Caco-2 (cell line): Measurements from ENCODE around the gene SAMD5. TPM values are rescaled to one million over a fixed set of nuclear protein-coding genes. Genes with fewer than 3 reads are reported as not detected.

ENCODE experiments used
- Bru-seq: library from RNA; stranded (reverse); fragments of 400-500 nt; gene quantifications from one replicate; lab custom pipeline; 2021; lab: Mats Ljungman, UMichigan
- BruChase-seq, 2 experiments: library from RNA; stranded (reverse); fragments of 400-500 nt; gene quantifications; one replicate each; lab custom pipeline; 2021; lab: Mats Ljungman, UMichigan
- BruUV-seq: library from RNA; stranded (reverse); fragments of 400-500 nt; replicated peaks from 2 replicates; lab custom pipeline; 2021; lab: Mats Ljungman, UMichigan
- CTCF ChIA-PET: fragments of 300-600 bp; sonication (Branson Sonifier 250); formaldehyde crosslinking; loops from one replicate; lab custom pipeline; 2022; ENCODE audit warnings: antibody characterized with exemption; lab: Charles Lee
- POLR2A ChIA-PET: fragments of 300-600 bp; sonication (Branson Sonifier 250); formaldehyde crosslinking; loops from one replicate; lab custom pipeline; 2022; ENCODE audit warnings: antibody characterized with exemption; lab: Charles Lee
- DNase-seq, 2 experiments: peaks; one replicate each; pipeline versions ENCODE4 v3.0.0 to v3.0.0-alpha.2; 2020 to 2022
- H3K27me3 ChIP-seq: replicated peaks from 2 replicates; pipeline ENCODE4 v1.6.0; 2011; ENCODE audit warnings: low read length; ENCODE audit not compliant: control insufficient read depth, insufficient read depth
- H3K36me3 ChIP-seq: 2 replicates; pipeline ENCODE4 v1.5.1; 2011; ENCODE audit warnings: low read length; ENCODE audit not compliant: control insufficient read depth, insufficient read depth
- H3K4me1 ChIP-seq: fragments of 250-450 bp; sonication (Bioruptor Pico); 2 replicates; pipeline ENCODE4 v1.5.1; 2020; ENCODE audit warnings: mild to moderate bottlenecking
- H3K4me3 ChIP-seq: 2 replicates; pipeline ENCODE4 v1.5.1; 2011; ENCODE audit warnings: low read depth, mild to moderate bottlenecking, control low read depth, low read length
- H3K9me3 ChIP-seq: fragments of 250-450 bp; sonication (Bioruptor Pico); 2 replicates; pipeline ENCODE4 v1.5.1; 2020; ENCODE audit warnings: mild to moderate bottlenecking, moderate library complexity
- H3K27ac Mint-ChIP-seq: one replicate; pipeline ENCODE4 v1.8.0; 2022; ENCODE audit warnings: mixed read lengths; ENCODE audit not compliant: unreplicated experiment
- H3K27me3 Mint-ChIP-seq: one replicate; pipeline ENCODE4 v1.8.0; 2022; ENCODE audit warnings: mixed read lengths; ENCODE audit not compliant: insufficient read depth, unreplicated experiment
- H3K36me3 Mint-ChIP-seq: one replicate; pipeline ENCODE4 v1.8.0; 2022; ENCODE audit warnings: mild to moderate bottlenecking, mixed read lengths; ENCODE audit not compliant: insufficient read depth, unreplicated experiment
- H3K4me1 Mint-ChIP-seq: one replicate; pipeline ENCODE4 v1.8.0; 2022; ENCODE audit warnings: low read depth, mixed read lengths; ENCODE audit not compliant: unreplicated experiment
- H3K4me3 Mint-ChIP-seq: one replicate; pipeline ENCODE4 v1.8.0; 2022; ENCODE audit warnings: mild to moderate bottlenecking, moderate library complexity, mixed read lengths; ENCODE audit not compliant: unreplicated experiment
- H3K9me3 Mint-ChIP-seq: one replicate; pipeline ENCODE4 v1.8.0; 2022; ENCODE audit warnings: mixed read lengths; ENCODE audit not compliant: unreplicated experiment
- intact Hi-C: fragments of 100-400 bp; cut with micrococcal nuclease; formaldehyde crosslinking; loops from one replicate; pipeline ENCODE4 v1.10.0; 2022; ENCODE audit not compliant: unreplicated experiment
- long read RNA-seq: library from polyadenylated mRNA; stranded (forward); transcript quantifications from one replicate; pipeline ENCODE4 v2.0.0, GENCODE V29; 2022
- total RNA-seq: library from RNA; stranded (reverse); gene quantifications from 2 replicates; pipeline ENCODE4 v1.2.3, GENCODE V29; 2022
- TF ChIP-seq, protein P1 (sequence below), 2 experiments: fragments of 200-600 bp in 1 of 2; IDR thresholded peaks; 1 replicate in 1 of 2; 2 replicates in 1 of 2; pipeline versions ENCODE4 v1.5.1 to v1.8.0; 2011 to 2022; ENCODE audit warnings: antibody characterized with exemption in 1 of 2, control low read depth in 1 of 2, inconsistent platforms in 1 of 2, low read depth in 1 of 2, low read length in 1 of 2, mild to moderate bottlenecking in 1 of 2, moderate library complexity in 1 of 2; ENCODE audit not compliant: insufficient read depth in 1 of 2, severe bottlenecking in 1 of 2, unreplicated experiment in 1 of 2

The SAMD5 gene
- total RNA-seq (13.4 and 14.0 TPM in 2 replicates), Bru-seq, nascent RNA (percentile 79 among the genes with signal in this experiment), BruChase-seq, experiment 1, labeled RNA remaining after a 2-hour chase (percentile 93 among the genes with signal in this experiment), BruChase-seq, experiment 2, labeled RNA remaining after a 6-hour chase (percentile 92 among the genes with signal in this experiment)
- long read RNA-seq, full-length matches to known transcripts: 2 of 4 reads
- long read RNA-seq, partial matches to known transcripts: 0 of 4 reads
- long read RNA-seq, other reads (novel, unspliced or antisense): 2 of 4 reads

DNA sequence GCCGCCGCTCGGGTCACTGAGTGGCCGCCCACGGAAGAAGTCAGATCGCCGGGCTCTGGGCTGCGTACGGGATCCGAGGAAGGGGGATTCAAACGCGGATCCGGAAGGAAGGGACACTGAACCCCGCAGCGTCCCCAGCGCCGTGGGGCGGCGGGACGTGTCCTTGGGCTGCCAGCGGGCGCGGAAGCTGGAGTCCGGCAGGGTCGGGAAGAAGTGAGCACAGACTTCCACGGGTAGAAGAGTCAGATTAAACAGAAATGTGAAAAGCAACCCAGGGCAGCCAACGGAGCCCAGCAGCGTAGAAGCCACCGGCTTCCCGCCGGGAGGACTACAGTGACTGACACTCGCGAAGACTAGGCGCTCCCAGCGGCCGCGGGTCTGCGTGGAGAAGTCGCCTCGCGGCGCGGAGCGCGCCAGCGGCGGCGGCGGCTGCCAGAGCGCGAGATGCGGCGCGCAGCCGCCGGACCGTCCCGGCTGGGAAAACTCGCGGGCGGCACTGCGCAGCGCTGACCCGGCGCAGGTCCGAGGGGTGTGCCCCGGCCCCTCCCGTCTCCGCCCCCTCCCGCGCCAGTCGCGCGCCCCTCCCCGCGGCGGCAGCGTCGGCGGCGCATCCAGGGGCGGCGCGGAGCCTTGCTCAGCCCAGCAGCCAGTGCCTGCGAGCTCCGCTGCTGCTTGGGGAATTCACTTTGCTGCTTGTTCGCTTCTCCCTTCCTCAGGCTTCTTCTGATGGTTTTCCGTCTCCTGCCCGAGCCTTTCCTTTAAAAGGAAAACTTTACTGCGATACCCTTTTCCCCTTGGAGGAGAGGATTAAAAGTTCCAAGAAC, at the start of gene SAMD5:
Gene SAMD5, plus strand, starts transcription at position 649 of the 824 bp plus-strand sequence. CDS start 239 bp downstream, outside the sequence.
- H3K36me3 ChIP-seq: no peaks in the 10 kb centered on the region
- no peaks in the 10 kb centered on the region for H3K9me3 Mint-ChIP-seq
- peak within 1 kb of the TSS; percentile 29 for H3K27ac Mint-ChIP-seq
- no peaks in the 10 kb centered on the region for H3K27me3 Mint-ChIP-seq
- H3K36me3 Mint-ChIP-seq: no peaks in the 10 kb centered on the region
- intact Hi-C loops: loop anchor here (2.0 to 10.0 kb wide), 3 partner anchors 135 to 297 kb away; no protein-coding TSS in a partner anchor
- POLR2A ChIA-PET: interaction anchor here (1.0 kb wide), 1 partner anchor 595 kb away, joined by 6 read pairs; no protein-coding TSS in a partner anchor
- TF ChIP-seq, protein P1, sequence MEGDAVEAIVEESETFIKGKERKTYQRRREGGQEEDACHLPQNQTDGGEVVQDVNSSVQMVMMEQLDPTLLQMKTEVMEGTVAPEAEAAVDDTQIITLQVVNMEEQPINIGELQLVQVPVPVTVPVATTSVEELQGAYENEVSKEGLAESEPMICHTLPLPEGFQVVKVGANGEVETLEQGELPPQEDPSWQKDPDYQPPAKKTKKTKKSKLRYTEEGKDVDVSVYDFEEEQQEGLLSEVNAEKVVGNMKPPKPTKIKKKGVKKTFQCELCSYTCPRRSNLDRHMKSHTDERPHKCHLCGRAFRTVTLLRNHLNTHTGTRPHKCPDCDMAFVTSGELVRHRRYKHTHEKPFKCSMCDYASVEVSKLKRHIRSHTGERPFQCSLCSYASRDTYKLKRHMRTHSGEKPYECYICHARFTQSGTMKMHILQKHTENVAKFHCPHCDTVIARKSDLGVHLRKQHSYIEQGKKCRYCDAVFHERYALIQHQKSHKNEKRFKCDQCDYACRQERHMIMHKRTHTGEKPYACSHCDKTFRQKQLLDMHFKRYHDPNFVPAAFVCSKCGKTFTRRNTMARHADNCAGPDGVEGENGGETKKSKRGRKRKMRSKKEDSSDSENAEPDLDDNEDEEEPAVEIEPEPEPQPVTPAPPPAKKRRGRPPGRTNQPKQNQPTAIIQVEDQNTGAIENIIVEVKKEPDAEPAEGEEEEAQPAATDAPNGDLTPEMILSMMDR (IDR thresholded peaks at IDR 0.05; ENCODE audit: insufficient read depth in 1 of 2, low read depth in 1 of 2, low read length in 1 of 2, severe bottlenecking in 1 of 2, unreplicated experiment in 1 of 2): no peak
- no peaks in the 10 kb centered on the region; the same call in 1 of the 2 replicates for H3K9me3 ChIP-seq
- CTCF ChIA-PET: interaction anchor here (0.6 to 2.1 kb wide), 5 partner anchors 41 to 657 kb away, joined by 3 to 8 read pairs (median 3); no protein-coding TSS in a partner anchor
- BruUV-seq: TSS peak; percentile 17
- peaks cover 8% of the 10 kb centered on the region; the same call in 1 of the 2 replicates for H3K4me1 ChIP-seq
- H3K4me3 ChIP-seq: peak within 1 kb of the TSS; percentile 79
- DNase-seq: peak; percentile 66 to 83
- peaks cover 17% of the 10 kb centered on the region for H3K4me1 Mint-ChIP-seq
- no peaks in the 10 kb centered on the region; the same call in 1 of the 2 replicates for H3K27me3 ChIP-seq
- H3K4me3 Mint-ChIP-seq: peak within 1 kb of the TSS; percentile 87

DNA sequence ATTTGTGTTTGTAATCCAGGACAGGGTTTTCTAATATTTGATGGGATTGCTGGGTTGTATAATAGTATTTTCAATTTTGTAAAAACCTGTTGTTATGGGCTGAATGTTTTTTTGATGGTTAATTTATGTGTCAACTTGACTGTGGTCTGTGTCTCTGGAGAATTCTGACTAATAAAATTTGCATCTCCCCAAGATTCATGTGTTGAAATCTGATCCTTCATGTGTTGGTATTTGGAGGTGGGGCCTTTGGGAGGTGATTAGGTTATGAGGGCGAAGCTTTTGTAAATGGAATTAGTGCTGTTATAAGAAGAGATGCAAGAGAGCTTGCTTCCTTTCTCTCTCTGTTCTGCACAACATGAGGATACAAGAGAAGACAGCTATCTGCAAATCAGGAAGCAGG, 48.7 kb upstream of the SAMD5 start:
- BruUV-seq: no TSS peak
- H3K27ac Mint-ChIP-seq: no peak overlapping the region
- intact Hi-C loops: no loop called here
- TF ChIP-seq, protein P1 (IDR thresholded peaks at IDR 0.05; ENCODE audit: insufficient read depth in 1 of 2, low read depth in 1 of 2, low read length in 1 of 2, severe bottlenecking in 1 of 2, unreplicated experiment in 1 of 2): no peak
- no peaks in the 10 kb centered on the region for H3K9me3 Mint-ChIP-seq
- no peak overlapping the region for H3K4me3 Mint-ChIP-seq
- H3K27me3 ChIP-seq: no peaks in the 10 kb centered on the region
- H3K36me3 Mint-ChIP-seq: no peaks in the 10 kb centered on the region
- 0 out of 2 replicates have a peak, but pooled peaks cover 3% of the 10 kb centered on the region for H3K9me3 ChIP-seq
- H3K4me1 Mint-ChIP-seq: no peaks in the 10 kb centered on the region
- H3K4me3 ChIP-seq: no peak overlapping the region
- H3K27me3 Mint-ChIP-seq: peaks cover 18% of the 10 kb centered on the region
- ChIA-PET CTCF (no interaction called here), POLR2A (no interaction called here)
- H3K36me3 ChIP-seq: no peaks in the 10 kb centered on the region
- DNase-seq: no peak
- H3K4me1 ChIP-seq: no peaks in the 10 kb centered on the region

DNA sequence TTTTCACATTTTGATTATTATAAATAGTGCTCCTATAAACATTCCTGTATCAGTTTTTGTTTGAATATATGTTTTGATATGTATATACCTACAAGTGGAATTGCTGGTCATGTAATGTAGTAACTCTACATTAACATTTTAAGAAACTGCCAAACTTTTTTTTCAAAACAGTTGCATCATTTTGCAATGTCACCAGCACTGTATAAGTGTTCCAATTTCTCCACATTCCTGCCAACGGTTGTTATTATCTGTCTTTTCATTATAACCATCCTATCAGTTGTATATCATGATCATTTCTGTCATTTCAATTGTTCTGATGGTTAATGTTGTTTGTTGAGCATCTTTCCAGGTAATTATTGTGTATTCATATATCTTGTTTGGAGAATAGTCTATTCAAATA, 44.8 kb upstream of the SAMD5 start:
- no peaks in the 10 kb centered on the region for H3K9me3 Mint-ChIP-seq
- Histone ChIP-seq H3K27me3 (no peaks in the 10 kb centered on the region), H3K36me3 (no peaks in the 10 kb centered on the region), H3K4me1 (no peaks in the 10 kb centered on the region), H3K9me3 (no peaks in the 10 kb centered on the region), H3K4me3 (no peak overlapping the region)
- no peak overlapping the region for H3K27ac Mint-ChIP-seq
- no peak for DNase-seq
- intact Hi-C loops: no loop called here
- no peaks in the 10 kb centered on the region for H3K36me3 Mint-ChIP-seq
- TF ChIP-seq, protein P1 (IDR thresholded peaks at IDR 0.05; ENCODE audit: insufficient read depth in 1 of 2, low read depth in 1 of 2, low read length in 1 of 2, severe bottlenecking in 1 of 2, unreplicated experiment in 1 of 2): no peak
- peaks cover 17% of the 10 kb centered on the region for H3K27me3 Mint-ChIP-seq
- ChIA-PET POLR2A (no interaction called here), CTCF (interaction anchor here (0.7 kb wide), 1 partner anchor 677 kb away, joined by 6 read pairs; no protein-coding TSS in a partner anchor)
- no peak overlapping the region for H3K4me3 Mint-ChIP-seq
- no TSS peak for BruUV-seq
- no peaks in the 10 kb centered on the region for H3K4me1 Mint-ChIP-seq
